Epithelial cell of prostate (primary cell): ENCODE data around the gene CARM1.
"Not testable (repeated sequence)": the region's sequence is repeated elsewhere in the genome, so short reads cannot be mapped to it uniquely, and the experiment has no call there.

Source experiments
- DNase-seq: peaks from one replicate; pipeline ENCODE4 v3.0.0-alpha.2; 2011; ENCODE audit warnings: low read depth, low spot score
- H3K27ac ChIP-seq: fragments of 450-650 bp; 2 replicates; pipeline ENCODE4 v1.5.1; 2017; ENCODE audit warnings: mild to moderate bottlenecking

Gene CARM1

DNA sequence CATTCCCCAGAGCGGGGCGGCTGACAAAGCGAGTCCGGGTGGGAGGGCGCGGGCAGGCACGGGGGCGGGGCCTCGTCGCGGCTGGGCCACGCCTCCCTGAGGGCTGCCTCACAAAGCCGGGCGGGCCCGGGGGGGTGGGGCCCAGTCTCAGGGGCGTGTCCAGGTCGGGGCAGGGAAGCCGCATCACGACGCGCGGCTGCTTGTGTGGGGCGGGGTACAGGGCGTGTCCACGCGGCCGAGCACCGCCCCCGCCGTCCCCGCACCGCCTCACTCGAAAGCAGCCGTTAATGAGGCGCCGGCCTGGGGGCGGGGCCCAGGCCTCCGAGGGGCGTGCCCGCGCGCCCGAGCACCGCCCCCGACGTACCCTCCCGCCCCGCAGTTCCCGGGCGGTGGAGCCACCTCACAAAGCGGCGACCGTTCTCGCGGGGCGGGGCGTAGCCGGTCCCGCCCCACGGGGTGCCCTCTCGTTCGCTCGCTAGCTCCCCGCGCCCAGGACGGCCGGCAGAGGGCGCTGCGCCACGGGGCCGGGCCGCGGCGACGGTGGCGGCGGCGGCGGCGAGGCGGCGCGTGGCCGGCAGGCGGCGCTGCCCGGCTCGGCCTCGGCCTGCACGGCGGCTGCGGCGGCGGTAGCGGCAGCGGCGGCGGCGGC is at the start of gene CARM1:
Gene CARM1, plus strand, starts transcription at position 599 of the 649 bp plus-strand sequence. CDS start 150 bp downstream, outside the sequence.
- DNase-seq = peak; percentile 86
- H3K27ac ChIP-seq = peak within 1 kb of the TSS; percentile 54

DNA sequence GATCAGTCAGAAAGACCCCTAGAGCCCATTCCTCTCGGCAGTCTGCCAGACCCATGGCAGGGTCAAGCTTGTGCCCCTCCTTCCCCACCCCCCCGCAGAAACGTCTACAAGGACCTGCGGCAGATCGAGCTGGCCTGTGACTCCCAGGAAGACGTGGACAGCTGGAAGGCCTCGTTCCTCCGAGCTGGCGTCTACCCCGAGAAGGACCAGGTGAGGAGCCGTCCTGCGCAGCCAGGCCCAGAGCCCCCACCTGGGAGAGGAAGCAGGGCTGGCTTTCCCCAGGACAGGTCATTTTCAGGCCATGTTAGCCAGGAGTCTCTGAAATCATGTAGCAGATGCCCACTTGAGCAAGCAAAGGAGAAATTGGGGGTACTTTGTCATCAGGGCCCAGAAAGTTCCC is 47.7 kb upstream of the CARM1 start:
- DNase-seq = no peak
- H3K27ac ChIP-seq = no peak overlapping the region

DNA sequence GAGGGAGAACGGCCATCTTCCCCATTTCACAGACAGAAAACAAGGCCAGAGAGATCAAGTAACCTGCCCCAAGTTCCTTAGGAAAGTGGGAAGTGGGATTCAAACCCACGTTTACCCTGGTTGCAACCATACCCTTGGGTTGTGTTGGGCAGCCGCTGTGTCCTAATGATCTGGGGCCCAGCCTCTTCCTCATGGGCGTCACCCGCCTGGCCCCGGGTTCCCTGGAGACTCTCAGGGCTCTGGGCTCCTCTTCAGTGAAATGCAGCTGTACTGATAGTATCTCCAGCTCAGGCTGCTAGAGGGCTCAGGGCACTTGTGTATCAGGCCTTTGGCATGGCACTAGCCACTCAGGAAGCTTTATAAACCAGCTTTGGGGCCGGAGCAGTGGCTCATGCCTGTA is 45.1 kb upstream of the CARM1 start:
- no peak for DNase-seq
- H3K27ac ChIP-seq = no peak overlapping the region

DNA sequence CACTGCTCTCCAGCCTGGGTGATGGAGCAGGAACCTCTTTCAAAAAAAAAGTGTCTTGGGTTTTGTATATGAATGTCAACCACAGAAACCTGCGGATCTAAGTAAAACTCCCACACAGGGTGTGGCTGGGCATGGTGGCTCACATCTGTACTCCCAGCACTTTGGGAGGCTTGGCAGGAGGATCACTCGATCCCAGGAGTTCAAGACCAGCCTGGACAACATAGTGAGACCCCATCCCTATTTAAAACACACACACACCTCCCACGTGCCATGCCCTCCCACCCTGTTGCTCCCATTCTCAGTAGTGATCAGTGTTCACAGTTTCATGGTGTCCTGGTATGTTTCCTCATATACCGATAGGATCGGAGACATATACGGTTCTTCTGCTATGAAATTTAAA is 44.5 kb upstream of the CARM1 start:
- DNase-seq = no peak
- no peak overlapping the region for H3K27ac ChIP-seq

DNA sequence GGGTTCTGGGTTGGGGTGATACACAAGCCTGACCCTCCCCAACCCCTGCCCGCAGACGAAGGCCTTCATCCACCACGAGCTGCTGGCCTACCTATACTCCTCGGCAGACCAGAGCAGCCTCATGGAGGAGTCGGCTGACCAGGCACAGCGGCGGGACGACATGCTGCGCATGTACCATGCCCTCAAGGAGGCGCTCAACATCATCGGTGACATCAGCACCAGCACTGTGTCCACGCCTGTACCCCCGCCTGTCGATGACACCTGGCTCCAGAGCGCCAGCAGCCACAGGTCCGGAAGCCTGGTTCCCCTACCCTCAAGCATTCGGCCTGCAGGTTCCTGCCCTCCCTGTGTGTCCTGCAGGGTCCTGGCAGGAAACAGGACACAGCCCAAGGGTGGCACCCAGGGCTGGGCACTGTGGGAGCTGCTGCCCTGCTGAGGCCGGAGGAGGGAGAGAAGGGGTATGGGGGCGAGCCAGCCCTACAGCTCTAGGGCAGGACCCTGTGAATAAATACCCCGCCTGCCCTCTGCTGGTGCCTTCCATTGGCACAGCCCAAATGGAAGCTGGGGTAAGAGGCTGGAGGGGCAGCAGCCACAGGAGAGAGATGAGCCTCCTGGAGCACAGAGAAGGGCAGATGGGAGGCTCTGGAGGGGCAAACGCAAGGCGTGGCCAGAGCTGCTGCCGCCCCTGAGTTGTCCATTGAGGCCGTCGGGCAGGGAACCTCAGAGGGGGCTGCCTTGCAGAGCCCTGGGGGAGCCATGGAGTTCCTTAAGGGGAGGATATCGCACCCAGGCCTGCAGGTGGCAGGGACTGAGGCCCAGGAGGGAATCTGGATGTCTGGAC is 42.2 kb upstream of the CARM1 start:
- no peak for DNase-seq
- no peak overlapping the region for H3K27ac ChIP-seq

DNA sequence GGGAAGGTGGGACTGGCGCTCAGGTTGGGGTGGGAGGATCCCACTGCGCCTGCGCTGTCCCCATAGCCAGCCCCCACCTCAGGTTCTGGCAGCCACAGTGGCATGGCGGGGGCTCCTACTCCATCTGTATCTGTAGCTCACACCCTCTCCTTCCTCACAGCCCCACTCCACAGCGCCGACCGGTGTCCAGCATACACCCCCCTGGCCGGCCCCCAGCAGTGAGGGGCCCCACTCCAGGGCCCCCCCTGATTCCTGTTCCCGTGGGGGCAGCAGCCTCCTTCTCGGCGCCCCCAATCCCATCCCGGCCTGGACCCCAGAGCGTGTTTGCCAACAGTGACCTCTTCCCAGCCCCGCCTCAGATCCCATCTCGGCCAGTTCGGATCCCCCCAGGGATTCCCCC is 41.4 kb upstream of the CARM1 start:
- no peak for DNase-seq
- H3K27ac ChIP-seq = no peak overlapping the region

DNA sequence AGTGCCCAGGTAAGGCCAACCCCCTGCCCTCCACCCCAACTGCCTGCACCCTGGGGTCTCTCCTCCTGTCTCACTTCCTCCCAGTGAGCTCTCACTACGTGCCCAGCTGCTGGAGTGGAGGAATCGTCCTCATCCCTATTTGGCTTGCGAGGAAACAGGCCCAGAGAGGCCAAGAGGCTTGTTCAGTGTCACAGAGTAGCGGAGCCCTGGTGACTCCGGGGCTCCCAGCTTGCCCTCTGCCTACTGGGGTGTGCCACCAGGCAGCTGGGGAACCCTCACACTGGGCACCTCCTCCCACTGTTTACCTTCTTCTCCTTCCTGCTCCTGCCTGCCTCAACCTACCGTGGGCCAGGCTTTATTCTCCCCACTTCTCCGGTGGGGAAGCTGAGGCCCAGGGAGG is 41.0 kb upstream of the CARM1 start:
- no peak for DNase-seq
- H3K27ac ChIP-seq = no peak overlapping the region

DNA sequence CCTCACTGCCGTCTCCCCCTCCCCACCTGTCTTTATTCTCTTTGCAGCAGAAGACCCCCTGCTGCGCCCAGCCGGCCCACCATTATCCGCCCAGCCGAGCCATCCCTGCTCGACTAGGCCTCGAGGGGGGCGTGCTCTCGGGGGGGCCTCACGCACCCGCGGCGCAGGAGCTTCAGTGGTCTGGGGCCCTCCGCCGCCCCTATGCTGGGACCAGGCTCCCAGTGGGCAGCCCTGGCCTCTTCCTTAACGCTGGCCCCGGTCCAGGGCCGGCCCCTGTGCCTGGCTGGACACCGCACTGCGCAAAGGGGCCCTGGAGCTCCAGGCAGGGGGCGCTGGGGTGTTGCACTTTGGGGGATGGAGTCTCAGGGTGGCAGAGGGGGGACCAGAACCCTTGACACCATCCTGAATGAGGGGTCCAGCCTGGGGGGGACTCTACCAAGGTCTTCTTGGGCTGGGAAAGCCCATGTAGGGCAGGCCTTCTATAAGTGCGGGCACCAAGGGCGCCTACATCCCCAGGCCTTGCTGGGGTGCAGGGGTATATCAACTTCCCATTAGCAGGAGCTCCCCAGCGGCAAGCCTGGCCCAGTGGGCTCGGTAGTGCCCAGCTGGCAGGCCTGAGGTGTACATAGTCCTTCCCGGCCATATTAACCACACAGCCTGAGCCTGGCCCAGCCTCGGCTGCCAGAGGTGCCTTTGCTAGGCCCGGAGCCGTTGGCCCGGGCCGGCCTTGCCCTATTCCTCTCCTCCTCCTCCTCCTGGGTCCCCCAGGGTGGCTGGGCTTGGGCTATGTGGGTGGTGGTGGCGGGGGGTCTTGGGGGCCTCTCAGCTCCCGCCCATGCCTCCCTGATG is 40.2 kb upstream of the CARM1 start:
- DNase-seq = no peak
- no peak overlapping the region for H3K27ac ChIP-seq

DNA sequence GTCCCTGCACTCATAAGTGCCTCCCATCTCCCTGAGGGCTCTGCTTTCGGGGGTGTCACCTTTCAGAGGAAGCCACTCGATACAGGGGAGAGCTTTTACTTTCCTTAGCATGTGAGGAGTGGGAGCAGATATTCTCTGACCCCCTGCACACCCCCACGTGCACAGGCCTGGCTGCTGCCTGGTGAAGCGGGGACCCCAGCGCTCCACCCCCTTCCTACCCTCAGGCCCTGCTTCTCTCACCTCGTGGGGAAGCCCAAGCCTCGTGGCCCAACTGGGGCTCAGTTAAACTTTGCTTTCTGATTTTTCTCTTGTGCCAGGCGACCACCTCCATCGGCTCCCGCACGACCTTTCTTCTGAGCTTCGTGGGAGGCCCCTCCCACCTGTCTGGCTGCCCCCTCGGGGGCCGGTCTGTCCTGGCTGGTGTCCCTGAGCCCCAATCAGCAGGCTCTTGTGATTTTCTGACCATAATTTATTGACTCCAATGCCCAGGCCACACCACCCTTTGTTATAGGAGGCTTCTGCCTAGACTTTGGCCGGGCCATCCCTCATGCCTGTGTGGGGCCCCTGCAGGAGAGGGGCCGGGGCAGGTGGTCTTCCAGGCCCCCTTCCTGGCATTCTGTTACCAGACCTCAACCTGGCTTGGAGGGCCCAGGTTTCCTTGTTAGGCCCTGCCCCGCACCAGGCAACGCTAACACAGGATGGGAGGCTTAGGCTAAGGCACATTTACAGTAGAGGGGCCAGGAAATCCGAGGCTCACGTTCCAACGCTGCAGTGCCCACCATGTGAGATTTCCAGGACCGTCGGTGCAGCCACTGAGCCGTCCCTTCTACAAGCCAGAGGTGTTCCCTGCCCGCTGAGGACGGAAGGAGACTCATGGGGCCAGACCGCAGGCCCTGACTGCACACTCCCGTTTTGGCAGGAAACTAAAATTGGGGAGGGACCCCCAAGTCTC is 39.1 kb upstream of the CARM1 start:
- no peak for DNase-seq
- H3K27ac ChIP-seq = no peak overlapping the region

DNA sequence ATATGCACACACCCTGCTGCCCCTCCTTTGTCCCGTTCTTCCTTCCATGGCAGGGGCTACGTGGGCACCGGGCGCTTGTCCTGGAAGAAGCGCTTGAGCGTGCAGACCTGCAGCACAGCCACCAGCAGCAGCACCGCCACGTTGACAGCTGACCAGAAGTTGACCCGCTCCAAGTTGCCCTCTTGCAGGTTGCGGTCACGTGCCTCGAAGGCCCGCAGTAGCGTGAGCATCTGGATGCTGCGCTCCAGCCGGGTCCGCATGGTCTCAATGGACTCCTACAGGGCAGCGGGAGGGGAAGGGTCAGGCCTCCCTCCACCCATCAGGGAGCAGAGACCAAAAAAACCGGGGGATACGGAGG is 38.4 kb upstream of the CARM1 start:
- no peak for DNase-seq
- no peak overlapping the region for H3K27ac ChIP-seq

DNA sequence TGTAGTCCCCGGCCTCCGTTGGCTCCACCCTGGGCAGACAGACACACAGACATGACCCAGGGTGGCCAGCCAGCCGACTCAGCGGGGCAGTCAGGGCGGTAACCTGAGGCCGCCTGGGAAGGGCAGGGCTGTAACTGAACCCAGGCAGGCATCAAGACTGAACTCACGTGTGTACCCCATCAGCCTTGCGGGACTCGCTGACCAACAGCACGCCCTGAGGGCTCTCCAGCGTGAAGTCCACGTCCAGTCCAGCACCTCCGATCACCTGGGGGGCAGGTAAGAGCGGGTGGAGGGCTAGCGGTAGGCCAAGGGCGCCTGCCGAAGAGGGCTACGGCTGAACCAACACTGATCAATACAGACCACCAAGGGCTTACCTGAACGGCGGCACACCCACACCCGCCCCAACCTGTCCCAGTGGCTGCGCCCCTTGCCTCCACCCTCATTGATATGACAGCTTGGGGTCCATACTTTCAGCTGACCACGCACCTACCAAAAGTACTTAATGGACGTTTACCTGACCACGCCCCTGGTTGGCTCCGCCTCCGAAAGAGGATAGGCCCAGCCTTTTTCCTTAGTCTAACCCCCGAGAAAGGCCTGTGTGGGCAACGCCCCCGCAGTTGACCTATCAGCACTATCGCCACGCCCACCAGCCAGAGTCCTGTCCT is 36.1 kb upstream of the CARM1 start:
- H3K27ac ChIP-seq = peak overlapping the region; percentile 94

DNA sequence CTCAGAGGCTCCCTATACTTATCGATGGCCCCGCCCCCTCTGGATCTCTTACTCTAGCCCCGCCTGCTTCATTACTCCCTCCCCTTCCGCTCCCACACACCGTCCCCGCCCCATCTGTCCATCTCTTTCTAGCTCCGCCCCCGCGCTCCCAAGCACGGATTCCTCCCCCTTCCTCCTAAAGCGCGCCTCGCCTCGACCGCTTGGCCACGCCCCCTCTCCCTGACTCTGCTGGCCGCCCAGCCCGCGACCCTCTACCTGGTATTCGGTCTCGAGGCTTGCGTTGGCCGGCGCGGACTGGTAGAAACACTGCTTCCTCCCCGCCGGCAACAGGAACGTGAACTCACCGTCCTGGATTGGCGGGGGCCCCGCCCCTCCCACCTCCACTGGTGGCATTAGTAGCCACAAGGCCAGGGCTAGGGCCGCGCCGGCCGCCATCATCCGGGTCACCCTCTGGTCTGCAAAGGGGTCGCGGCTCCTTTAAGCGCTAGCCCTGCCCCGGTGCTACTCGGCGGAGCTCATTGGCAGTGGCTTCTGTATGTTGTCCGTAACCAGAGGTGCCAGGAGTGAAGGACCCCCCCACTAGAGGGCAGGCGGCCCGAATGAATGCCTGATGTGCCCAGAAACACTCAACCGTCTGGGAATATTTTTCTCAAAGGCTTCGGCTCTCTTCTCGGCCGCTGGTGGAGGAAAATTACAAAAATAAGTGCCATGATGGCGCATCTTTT is 35.4 kb upstream of the CARM1 start, which contains the start of gene TMED1:
Gene TMED1, minus strand, starts transcription at position 459 of the 725 bp plus-strand sequence. Its CDS starts 21 bp downstream, at position 438.
- H3K27ac ChIP-seq = peak within 1 kb of the TSS; percentile 94

More for the DNA sequence above, 36.1 kb upstream of the CARM1 start:
- DNase-seq = no peak

DNA sequence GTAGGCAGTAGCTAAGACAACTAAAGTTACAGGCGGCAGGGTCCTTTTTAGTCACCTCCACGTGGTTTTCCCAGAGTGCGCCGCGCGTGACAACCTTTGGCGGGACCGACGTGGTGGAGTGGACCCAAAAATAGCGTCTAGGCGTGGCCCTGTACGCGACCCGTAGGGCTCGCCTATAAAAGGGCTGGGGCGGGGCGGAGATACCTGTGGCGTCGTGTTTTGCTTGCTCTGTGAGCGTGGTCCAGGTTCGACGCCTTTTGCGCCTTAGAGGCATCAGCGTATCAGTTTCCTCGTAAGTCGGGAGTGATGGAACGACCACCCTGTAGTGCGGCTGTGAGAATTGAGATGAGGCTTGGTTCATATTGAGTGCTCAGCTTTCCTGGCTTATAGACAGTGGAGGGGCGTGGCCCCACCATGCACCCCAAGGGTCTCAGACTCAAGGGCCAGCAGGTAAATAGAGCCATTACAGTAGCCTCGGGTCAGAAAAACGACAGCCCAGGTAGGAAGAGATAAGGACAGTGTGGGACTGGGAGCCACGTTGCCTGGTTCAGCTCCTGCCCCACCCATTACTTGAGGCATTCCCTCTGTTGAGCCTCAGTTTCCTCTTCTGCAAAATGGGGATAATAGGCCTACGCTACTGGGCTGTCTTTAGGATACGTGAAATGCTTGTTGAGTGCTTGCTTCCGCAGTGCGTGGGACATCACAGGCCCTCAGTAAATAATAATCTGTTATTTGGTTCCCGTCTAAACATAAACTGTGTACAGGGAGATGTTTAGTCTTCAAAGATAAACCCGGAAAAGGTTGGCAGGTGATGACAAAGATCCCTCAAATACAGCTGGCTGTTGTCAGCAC is 34.6 kb upstream of the CARM1 start:
- DNase-seq = no peak
- peak overlapping the region; percentile 94 for H3K27ac ChIP-seq

More for the DNA sequence above, 35.4 kb upstream of the CARM1 start, which contains the start of gene TMED1:
- peak; percentile 94 for DNase-seq

DNA sequence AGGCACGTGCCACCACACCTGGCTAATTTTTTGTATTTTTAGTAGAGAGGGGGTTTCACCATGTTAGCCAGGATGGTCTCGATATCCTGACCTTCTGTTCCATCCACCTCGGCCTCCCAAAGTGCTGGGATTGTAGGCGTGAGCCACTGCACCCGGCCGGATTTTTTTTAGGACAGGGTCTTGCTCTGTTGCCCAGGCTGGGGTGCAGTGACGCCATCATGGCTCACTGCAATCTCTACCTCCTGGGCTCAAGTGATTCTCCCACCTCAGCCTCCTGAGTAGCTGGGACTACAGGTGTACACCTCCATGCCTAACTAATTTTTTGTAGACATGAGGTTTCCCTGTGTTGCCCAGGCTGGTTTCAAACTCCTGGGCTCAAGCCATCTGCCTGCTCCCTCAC is 33.7 kb upstream of the CARM1 start:
- not testable (repeated sequence) for DNase-seq, H3K27ac ChIP-seq

DNA sequence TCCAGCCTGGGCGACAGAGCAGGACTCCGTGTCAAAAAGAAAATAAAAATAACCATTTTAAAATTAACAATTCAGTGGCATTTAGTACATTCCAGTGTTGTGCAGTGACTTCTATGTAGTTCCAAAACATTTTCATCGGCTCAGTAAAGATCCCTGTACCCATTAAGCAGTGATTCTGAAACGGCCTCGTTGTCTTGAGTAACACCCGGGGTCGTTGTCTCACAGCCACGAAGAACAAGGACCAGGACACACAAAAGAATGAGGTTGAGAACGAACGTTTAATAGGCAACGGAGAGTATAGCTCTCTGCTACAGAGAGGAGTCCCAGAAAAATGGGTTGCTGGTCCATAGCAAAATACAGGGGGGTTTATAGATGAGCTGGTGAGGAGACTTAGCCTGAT is 33.0 kb upstream of the CARM1 start:
- H3K27ac ChIP-seq = no peak overlapping the region
- no peak for DNase-seq

DNA sequence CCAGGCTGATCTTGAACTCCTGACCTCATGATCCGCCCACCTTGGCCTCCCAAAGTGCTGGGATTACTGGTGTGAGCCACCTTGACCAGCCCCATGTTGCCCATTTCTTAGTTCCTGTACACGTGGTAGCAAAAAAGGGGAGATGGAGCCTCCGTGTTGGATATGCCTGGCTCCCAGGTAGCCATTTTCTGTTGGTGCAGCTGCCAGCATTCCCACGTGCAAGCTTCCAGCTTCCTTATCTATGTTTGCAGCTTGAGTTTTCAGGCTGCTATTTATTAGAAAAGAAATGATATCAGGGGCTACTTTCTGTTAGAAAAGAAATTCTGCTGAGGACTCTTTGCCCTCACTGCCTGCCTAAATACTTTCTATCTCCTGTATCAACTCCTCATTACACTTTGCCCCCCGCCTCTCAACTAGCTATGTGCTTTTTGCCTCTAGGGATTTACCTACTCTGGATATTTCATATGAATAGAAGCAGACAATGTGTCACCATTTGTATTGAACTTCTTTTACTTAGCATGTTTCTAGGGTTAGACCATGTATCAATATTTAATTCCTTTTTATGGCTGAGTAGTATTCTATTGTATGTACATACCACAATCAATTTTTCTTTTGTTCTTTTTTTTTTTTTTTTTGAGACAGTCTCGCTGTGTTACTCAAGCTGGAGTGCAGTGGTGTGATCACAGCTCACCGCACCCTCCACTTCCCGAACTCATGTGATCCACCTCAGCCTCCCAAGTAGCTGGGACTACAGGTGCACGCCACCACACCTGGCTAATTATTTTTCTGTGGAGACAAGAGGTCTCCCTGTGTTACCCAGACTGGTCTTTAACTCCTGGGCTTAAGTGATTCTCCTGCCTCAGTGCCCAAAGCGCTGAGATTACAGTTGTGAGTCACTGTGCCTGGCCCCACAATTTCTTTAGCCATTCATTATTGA is 32.0 kb upstream of the CARM1 start:
- H3K27ac ChIP-seq = no peak overlapping the region
- DNase-seq = no peak
